Loucy (cell line): ENCODE results near the gene CIDEB.

Experiments
- CTCF ChIP-seq: fragments of 200-600 bp; sonication (generic); conservative IDR thresholded peaks from 2 replicates; pipeline ENCODE4 v1.5.1; 2014; ENCODE audit warnings: mild to moderate bottlenecking, antibody characterized with exemption, low read length
- EZH2phosphoT487 ChIP-seq: fragments of 200-600 bp; IDR thresholded peaks from 2 replicates; pipeline ENCODE4 v1.6.1; 2018; ENCODE audit warnings: antibody characterized with exemption, mild to moderate bottlenecking, moderate library complexity, borderline replicate concordance

GRCh38 chr14:24337144-24337823, 29.5 kb upstream of the CIDEB start:
- no peak for TF ChIP-seq EZH2phosphoT487
- no peak for TF ChIP-seq CTCF
